SK-N-SH (cell line): ENCODE data around the gene SKIC2. TPM values are rescaled to one million over a fixed set of nuclear protein-coding genes. Genes with fewer than 3 reads are reported as not detected.

Source experiments
- CTCF ChIA-PET: fragments of 300-600, 350-600 bp; formaldehyde crosslinking; extraction: SDS; loops from one replicate; lab custom pipeline; 2021; lab: Yijun Ruan, JAX
- POLR2A ChIA-PET: fragments of 350-600 bp; sonication (Branson Sonifier 250); formaldehyde crosslinking; extraction: SDS; loops from one replicate; lab custom pipeline; 2020; ENCODE audit warnings: antibody characterized with exemption, inconsistent platforms; lab: Yijun Ruan, JAX
- DNase-seq: peaks from one replicate; pipeline ENCODE4 v3.0.0; 2012
- H2AFZ ChIP-seq: fragments of 200-600 bp; sonication (generic); 2 replicates; pipeline ENCODE4 v1.8.1; 2016; ENCODE audit warnings: antibody characterized with exemption, mild to moderate bottlenecking, low read depth
- H3F3A ChIP-seq: fragments of 200-600 bp; sonication (generic); replicated peaks from 2 replicates; pipeline ENCODE3; 2016; ENCODE audit warnings: antibody characterized with exemption, mild to moderate bottlenecking; ENCODE audit not compliant: insufficient read depth
- H3K27ac ChIP-seq, 2 experiments: fragments of 200-500 bp in 1 of 2; fragments of 200-600 bp in 1 of 2; sonication (Bioruptor generic) in 1 of 2; sonication (generic), shearing (Covaris generic) in 1 of 2; 2 replicates each; pipeline versions ENCODE4 v1.5.1 to v1.6.1; 2014 to 2016; ENCODE audit warnings: low read depth in 2 of 2, inconsistent platforms in 1 of 2, low read length in 1 of 2, mild to moderate bottlenecking in 1 of 2, mixed read lengths in 1 of 2
- H3K27me3 ChIP-seq: fragments of 200-600 bp; sonication (generic), shearing (Covaris generic); 2 replicates; pipeline ENCODE4 v1.6.1; 2016; ENCODE audit warnings: mixed run types; ENCODE audit not compliant: insufficient read depth
- H3K36me3 ChIP-seq, 2 experiments: fragments of 200-500 bp in 1 of 2; fragments of 200-600 bp in 1 of 2; sonication (Bioruptor generic) in 1 of 2; sonication (generic) in 1 of 2; replicated peaks in 1 of 2; 2 replicates each; pipeline versions ENCODE3 to v1.5.1; 2014 to 2016; ENCODE audit warnings: low read length in 1 of 2, mild to moderate bottlenecking in 1 of 2; ENCODE audit not compliant: insufficient read depth in 2 of 2, control insufficient read depth in 1 of 2
- H3K4me1 ChIP-seq, 2 experiments: fragments of 200-500 bp in 1 of 2; fragments of 200-600 bp in 1 of 2; sonication (Bioruptor generic) in 1 of 2; sonication (generic), shearing (Covaris generic) in 1 of 2; 2 replicates each; pipeline versions ENCODE4 v1.5.1 to v1.6.1; 2014 to 2016; ENCODE audit warnings: low read depth in 1 of 2, low read length in 1 of 2, mixed run types in 1 of 2; ENCODE audit not compliant: insufficient read depth in 2 of 2, control insufficient read depth in 1 of 2
- H3K4me2 ChIP-seq: fragments of 200-600 bp; sonication (generic), shearing (Covaris generic); 2 replicates; pipeline ENCODE4 v1.6.1; 2017; ENCODE audit warnings: mixed run types
- H3K4me3 ChIP-seq, 2 experiments: fragments of 200-500 bp in 1 of 2; fragments of 200-600 bp in 1 of 2; sonication (Bioruptor generic) in 1 of 2; sonication (generic), shearing (Covaris generic) in 1 of 2; 2 replicates each; pipeline versions ENCODE4 v1.5.1 to v1.8.1; 2014 to 2016; ENCODE audit warnings: low read depth in 2 of 2, inconsistent platforms in 1 of 2, low read length in 1 of 2, mild to moderate bottlenecking in 1 of 2, mixed read lengths in 1 of 2, moderate library complexity in 1 of 2
- H3K79me2 ChIP-seq: fragments of 200-600 bp; sonication (generic); 2 replicates; pipeline ENCODE4 v1.8.1; 2017; ENCODE audit warnings: mild to moderate bottlenecking; ENCODE audit not compliant: insufficient read depth
- H3K9ac ChIP-seq: fragments of 200-600 bp; sonication (generic); 2 replicates; pipeline ENCODE4 v1.6.1; 2017; ENCODE audit warnings: mixed run types
- H3K9me2 ChIP-seq: fragments of 200-600 bp; sonication (generic); 2 replicates; pipeline ENCODE4 v1.6.1; 2017; ENCODE audit warnings: mixed run types
- H3K9me3 ChIP-seq: fragments of 200-600 bp; sonication (generic); 2 replicates; pipeline ENCODE4 v1.6.1; 2017; ENCODE audit warnings: mixed run types, mild to moderate bottlenecking, moderate library complexity
- H4K20me1 ChIP-seq: fragments of 200-600 bp; sonication (generic); 2 replicates; pipeline ENCODE4 v1.6.1; 2017; ENCODE audit warnings: mild to moderate bottlenecking, mixed run types; ENCODE audit not compliant: insufficient read depth
- CHD2 ChIP-seq: fragments of 150-350 bp; IDR thresholded peaks from 2 replicates; pipeline ENCODE4 v1.6.1; 2018; ENCODE audit warnings: low read length; ENCODE audit not compliant: partially characterized antibody
- EP300 ChIP-seq, 2 experiments: IDR thresholded peaks; 2 replicates each; pipeline versions ENCODE4 v1.4.0 to v1.6.1; 2012; ENCODE audit warnings: borderline replicate concordance in 1 of 2, low read depth in 1 of 2, low read length in 1 of 2
- FOSL2 ChIP-seq: IDR thresholded peaks from 2 replicates; pipeline ENCODE4 v1.4.0; 2012; ENCODE audit warnings: low read depth, mild to moderate bottlenecking, moderate library complexity, borderline replicate concordance
- FOXJ3 ChIP-seq: sonication (generic); formaldehyde crosslinking; IDR thresholded peaks from 2 replicates; pipeline ENCODE4 v1.5.1; 2020; ENCODE audit warnings: mild to moderate bottlenecking, missing genetic modification reagents
- MEF2A ChIP-seq: IDR thresholded peaks from 2 replicates; pipeline ENCODE4 v1.4.0; 2012; ENCODE audit warnings: low read depth, borderline replicate concordance
- NFIC ChIP-seq: IDR thresholded peaks from 2 replicates; pipeline ENCODE4 v1.4.0; 2012; ENCODE audit warnings: borderline replicate concordance
- POLR2AphosphoS5 ChIP-seq: IDR thresholded peaks from 2 replicates; pipeline ENCODE4 v1.6.1; 2012; ENCODE audit warnings: low read depth, low read length
- RCOR1 ChIP-seq: fragments of 150-350 bp; IDR thresholded peaks from 2 replicates; pipeline ENCODE4 v1.6.1; 2017; ENCODE audit warnings: antibody characterized with exemption, low read length
- SMC3 ChIP-seq: IDR thresholded peaks from 2 replicates; pipeline ENCODE4 v1.6.1; 2012; ENCODE audit warnings: low read depth, low read length, improper control_type of control experiment
- TEAD4 ChIP-seq: IDR thresholded peaks from 2 replicates; pipeline ENCODE4 v1.4.0; 2012; ENCODE audit warnings: mild to moderate bottlenecking, borderline replicate concordance; ENCODE audit not compliant: insufficient read depth
- YY1 ChIP-seq: IDR thresholded peaks from 2 replicates; pipeline ENCODE4 v1.4.0; 2012; ENCODE audit warnings: low read depth, mild to moderate bottlenecking
- WGBS: methylation state at CpG from one replicate; pipeline ENCODE4 v1.1.6; 2017; ENCODE audit warnings: low lambda C conversion rate; 5-methylcytosine and 5-hydroxymethylcytosine counted together
- polyA plus RNA-seq, 3 experiments: library from polyadenylated mRNA; depleted of rRNA; stranded (reverse); fragments of >200 nt; gene quantifications; 2 replicates each; pipeline ENCODE4 v1.2.3, GENCODE V29; 2012
- TF ChIP-seq, protein P1 (sequence below): fragments of 150-350 bp; IDR thresholded peaks from 2 replicates; pipeline ENCODE4 v1.6.1; 2017; ENCODE audit warnings: antibody characterized with exemption, low read length, low read depth, borderline replicate concordance
- TF ChIP-seq, protein P2 (sequence below): IDR thresholded peaks from 2 replicates; pipeline ENCODE4 v1.4.0; 2012; ENCODE audit warnings: low read depth, borderline replicate concordance
- TF ChIP-seq, protein P3 (sequence below): IDR thresholded peaks from 2 replicates; pipeline ENCODE4 v1.4.0; 2012; ENCODE audit warnings: low read depth
- TF ChIP-seq, protein P4 (sequence below): fragments of 200-600 bp; sonication (generic); IDR thresholded peaks from 2 replicates; pipeline ENCODE4 v1.6.1; 2017; ENCODE audit warnings: antibody characterized with exemption, mild to moderate bottlenecking, moderate library complexity

SKIC2 gene
- polyA plus RNA-seq, 1 of the 3 experiments (the other 2 are of a cell fraction), result 89.4 TPM

DNA sequence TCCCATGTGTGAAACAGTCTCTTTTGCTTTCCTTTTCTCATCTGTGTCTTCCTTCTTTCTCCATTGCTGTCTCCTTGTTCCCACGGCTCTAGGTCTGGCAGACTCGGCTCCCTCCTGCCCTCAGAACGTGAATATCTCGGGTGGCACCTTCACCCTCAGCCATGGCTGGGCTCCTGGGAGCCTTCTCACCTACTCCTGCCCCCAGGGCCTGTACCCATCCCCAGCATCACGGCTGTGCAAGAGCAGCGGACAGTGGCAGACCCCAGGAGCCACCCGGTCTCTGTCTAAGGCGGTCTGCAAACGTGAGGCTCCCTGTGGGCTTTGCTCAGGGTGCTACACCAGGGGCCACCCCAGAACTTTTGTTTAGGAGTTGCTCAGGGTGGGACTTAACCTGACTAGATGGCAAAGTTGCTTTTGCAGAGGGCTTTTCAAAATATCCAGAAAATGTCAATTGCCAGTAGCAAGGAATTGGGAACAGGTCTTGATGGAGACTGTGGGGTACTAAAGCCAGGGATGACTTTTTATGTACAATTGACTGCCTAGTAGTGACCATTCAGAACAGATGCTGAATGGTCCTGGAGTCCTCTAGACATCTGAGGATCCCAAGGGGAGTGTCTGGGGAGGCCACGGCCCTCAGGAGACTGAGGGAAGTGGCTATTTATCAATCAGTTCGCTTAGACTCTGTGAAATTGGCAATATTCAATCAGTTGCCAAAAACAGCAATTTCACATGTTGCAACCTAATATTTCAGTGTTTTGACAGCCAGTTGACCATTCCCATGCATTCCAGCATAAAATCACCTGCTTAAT is 30.9 kb upstream of the SKIC2 start:
- Histone ChIP-seq H3K9ac (no peak overlapping the region), H3F3A (no peaks in the 10 kb centered on the region), H3K9me2 (no peaks in the 10 kb centered on the region), H3K4me2 (no peak overlapping the region), H3K27me3 (no peaks in the 10 kb centered on the region; the same call in 1 of the 2 replicates), H3K4me3 (no peak overlapping the region), H3K36me3 (no peaks in the 10 kb centered on the region), H3K79me2 (no peaks in the 10 kb centered on the region), H4K20me1 (no peaks in the 10 kb centered on the region), H3K27ac (no peak overlapping the region), H3K9me3 (no peaks in the 10 kb centered on the region), H2AFZ (no peak overlapping the region), H3K4me1 (no peaks in the 10 kb centered on the region)
- POLR2A ChIA-PET, result no interaction called here
- 68% methylated on average over 11 of the region's 11 CpGs for WGBS
- CTCF ChIA-PET, result interaction anchor here (1.1 kb wide), 1 partner anchor 17 kb away, joined by 3 read pairs; no protein-coding TSS in a partner anchor
- no peak for DNase-seq
- no peak for TF ChIP-seq TEAD4

GRCh38 chr6:31928672-31928939 is 30.4 kb upstream of the SKIC2 start:
- H3K9me2 ChIP-seq, result no peaks in the 10 kb centered on the region
- H3K79me2 ChIP-seq, result no peaks in the 10 kb centered on the region
- no peaks in the 10 kb centered on the region for H3K4me1 ChIP-seq
- H3K27ac ChIP-seq, result no peak overlapping the region
- no peak overlapping the region for H3K9ac ChIP-seq
- ChIA-PET POLR2A (no interaction called here), CTCF (interaction anchor here (1.1 kb wide), 1 partner anchor 18 kb away, joined by 3 read pairs; no protein-coding TSS in a partner anchor)
- 81% methylated on average over 9 of the region's 9 CpGs for WGBS
- H3K4me2 ChIP-seq, result no peak overlapping the region
- no peak for DNase-seq
- H4K20me1 ChIP-seq, result no peaks in the 10 kb centered on the region
- no peaks in the 10 kb centered on the region for H3F3A ChIP-seq
- no peak overlapping the region for H3K4me3 ChIP-seq
- H3K9me3 ChIP-seq, result no peaks in the 10 kb centered on the region
- no peaks in the 10 kb centered on the region; the same call in 1 of the 2 replicates for H3K27me3 ChIP-seq
- no peak for TF ChIP-seq FOSL2
- no peak for TF ChIP-seq EP300 (IDR thresholded peaks at IDR 0.05; ENCODE audit: borderline replicate concordance in 1 of 2, low read depth in 1 of 2, low read length in 1 of 2)
- TF ChIP-seq NFIC, result no peak
- TF ChIP-seq, protein P1, sequence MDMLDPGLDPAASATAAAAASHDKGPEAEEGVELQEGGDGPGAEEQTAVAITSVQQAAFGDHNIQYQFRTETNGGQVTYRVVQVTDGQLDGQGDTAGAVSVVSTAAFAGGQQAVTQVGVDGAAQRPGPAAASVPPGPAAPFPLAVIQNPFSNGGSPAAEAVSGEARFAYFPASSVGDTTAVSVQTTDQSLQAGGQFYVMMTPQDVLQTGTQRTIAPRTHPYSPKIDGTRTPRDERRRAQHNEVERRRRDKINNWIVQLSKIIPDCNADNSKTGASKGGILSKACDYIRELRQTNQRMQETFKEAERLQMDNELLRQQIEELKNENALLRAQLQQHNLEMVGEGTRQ, result no peak
- no peak for TF ChIP-seq TEAD4
- TF ChIP-seq, protein P2, sequence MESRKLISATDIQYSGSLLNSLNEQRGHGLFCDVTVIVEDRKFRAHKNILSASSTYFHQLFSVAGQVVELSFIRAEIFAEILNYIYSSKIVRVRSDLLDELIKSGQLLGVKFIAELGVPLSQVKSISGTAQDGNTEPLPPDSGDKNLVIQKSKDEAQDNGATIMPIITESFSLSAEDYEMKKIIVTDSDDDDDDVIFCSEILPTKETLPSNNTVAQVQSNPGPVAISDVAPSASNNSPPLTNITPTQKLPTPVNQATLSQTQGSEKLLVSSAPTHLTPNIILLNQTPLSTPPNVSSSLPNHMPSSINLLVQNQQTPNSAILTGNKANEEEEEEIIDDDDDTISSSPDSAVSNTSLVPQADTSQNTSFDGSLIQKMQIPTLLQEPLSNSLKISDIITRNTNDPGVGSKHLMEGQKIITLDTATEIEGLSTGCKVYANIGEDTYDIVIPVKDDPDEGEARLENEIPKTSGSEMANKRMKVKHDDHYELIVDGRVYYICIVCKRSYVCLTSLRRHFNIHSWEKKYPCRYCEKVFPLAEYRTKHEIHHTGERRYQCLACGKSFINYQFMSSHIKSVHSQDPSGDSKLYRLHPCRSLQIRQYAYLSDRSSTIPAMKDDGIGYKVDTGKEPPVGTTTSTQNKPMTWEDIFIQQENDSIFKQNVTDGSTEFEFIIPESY, result no peak
- TF ChIP-seq YY1, result no peak
- TF ChIP-seq MEF2A, result no peak
- no peak for TF ChIP-seq RCOR1
- TF ChIP-seq, protein P3, sequence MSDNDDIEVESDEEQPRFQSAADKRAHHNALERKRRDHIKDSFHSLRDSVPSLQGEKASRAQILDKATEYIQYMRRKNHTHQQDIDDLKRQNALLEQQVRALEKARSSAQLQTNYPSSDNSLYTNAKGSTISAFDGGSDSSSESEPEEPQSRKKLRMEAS, result no peak
- no peak for TF ChIP-seq SMC3
- no peak for TF ChIP-seq POLR2AphosphoS5
- TF ChIP-seq CHD2, result no peak
- no peak for TF ChIP-seq FOXJ3 (CRISPR knock-in tag)
- TF ChIP-seq, protein P4, sequence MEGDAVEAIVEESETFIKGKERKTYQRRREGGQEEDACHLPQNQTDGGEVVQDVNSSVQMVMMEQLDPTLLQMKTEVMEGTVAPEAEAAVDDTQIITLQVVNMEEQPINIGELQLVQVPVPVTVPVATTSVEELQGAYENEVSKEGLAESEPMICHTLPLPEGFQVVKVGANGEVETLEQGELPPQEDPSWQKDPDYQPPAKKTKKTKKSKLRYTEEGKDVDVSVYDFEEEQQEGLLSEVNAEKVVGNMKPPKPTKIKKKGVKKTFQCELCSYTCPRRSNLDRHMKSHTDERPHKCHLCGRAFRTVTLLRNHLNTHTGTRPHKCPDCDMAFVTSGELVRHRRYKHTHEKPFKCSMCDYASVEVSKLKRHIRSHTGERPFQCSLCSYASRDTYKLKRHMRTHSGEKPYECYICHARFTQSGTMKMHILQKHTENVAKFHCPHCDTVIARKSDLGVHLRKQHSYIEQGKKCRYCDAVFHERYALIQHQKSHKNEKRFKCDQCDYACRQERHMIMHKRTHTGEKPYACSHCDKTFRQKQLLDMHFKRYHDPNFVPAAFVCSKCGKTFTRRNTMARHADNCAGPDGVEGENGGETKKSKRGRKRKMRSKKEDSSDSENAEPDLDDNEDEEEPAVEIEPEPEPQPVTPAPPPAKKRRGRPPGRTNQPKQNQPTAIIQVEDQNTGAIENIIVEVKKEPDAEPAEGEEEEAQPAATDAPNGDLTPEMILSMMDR, result no peak
- H2AFZ ChIP-seq, result no peak overlapping the region
- H3K36me3 ChIP-seq, result no peaks in the 10 kb centered on the region
